OCI-LY3 (cell line): ENCODE results near the gene KCTD2.

Source experiments
- H2AFZ ChIP-seq: fragments of 200-600, 300-600 bp; shearing (Covaris generic); 2 replicates; pipeline ENCODE4 v1.6.0; 2014; ENCODE audit warnings: antibody characterized with exemption, low read depth, low read length
- H3K27ac ChIP-seq: fragments of 200-600, 300-600 bp; sonication (generic); 2 replicates; pipeline ENCODE4 v1.5.1; 2014; ENCODE audit warnings: mild to moderate bottlenecking, low read length, moderate library complexity, mixed read lengths
- H3K27me3 ChIP-seq: fragments of 200-600, 300-600 bp; sonication (generic); 2 replicates; pipeline ENCODE4 v1.6.1; 2014; ENCODE audit warnings: low read depth, low read length, mixed read lengths
- H3K36me3 ChIP-seq: fragments of 200-600, 300-600 bp; sonication (generic); replicated peaks from 2 replicates; pipeline ENCODE3; 2014; ENCODE audit warnings: low read depth, low read length, mixed read lengths
- H3K4me1 ChIP-seq: fragments of 300-600, 200-600 bp; sonication (generic); 2 replicates; pipeline ENCODE4 v1.6.1; 2014; ENCODE audit warnings: low read length, mixed read lengths
- H3K4me2 ChIP-seq: fragments of 200-600, 300-600 bp; sonication (generic); 2 replicates; pipeline ENCODE4 v1.6.1; 2014; ENCODE audit warnings: low read length, mixed read lengths
- H3K4me3 ChIP-seq: fragments of 300-600, 200-600 bp; sonication (generic); 2 replicates; pipeline ENCODE4 v1.5.1; 2014; ENCODE audit warnings: antibody characterized with exemption, mild to moderate bottlenecking, low read length, moderate library complexity
- H3K79me2 ChIP-seq: fragments of 300-600, 200-600 bp; shearing (Covaris generic); 2 replicates; pipeline ENCODE4 v1.6.1; 2014; ENCODE audit warnings: mild to moderate bottlenecking, low read length, mixed read lengths
- H3K9ac ChIP-seq: fragments of 300-600, 200-600 bp; shearing (Covaris generic); 2 replicates; pipeline ENCODE4 v1.6.0; 2014; ENCODE audit warnings: mild to moderate bottlenecking, low read length, moderate library complexity
- H3K9me3 ChIP-seq: fragments of 200-600, 300-600 bp; shearing (Covaris generic); 2 replicates; pipeline ENCODE4 v1.6.1; 2014; ENCODE audit warnings: low read length, mixed read lengths; ENCODE audit not compliant: insufficient read depth
- H4K20me1 ChIP-seq: fragments of 200-600, 300-600 bp; sonication (generic); 2 replicates; pipeline ENCODE4 v1.6.1; 2016; ENCODE audit warnings: low read length, mixed read lengths; ENCODE audit not compliant: insufficient read depth
- EZH2phosphoT487 ChIP-seq: fragments of 200-600 bp; shearing (Covaris generic); IDR thresholded peaks from 2 replicates; pipeline ENCODE4 v1.6.1; 2018; ENCODE audit warnings: antibody characterized with exemption, mixed run types, low read depth
- TF ChIP-seq, protein P1 (sequence below): fragments of 200-600, 300-600 bp; sonication (generic); IDR thresholded peaks from 2 replicates; pipeline ENCODE4 v1.5.1; 2014; ENCODE audit warnings: antibody characterized with exemption, low read length, low read depth

KCTD2 gene

GRCh38 chr17:75113798-75114551, 67.0 kb downstream of the KCTD2 start:
- peaks cover 40% of the 10 kb centered on the region for H3K4me1 ChIP-seq
- TF ChIP-seq EZH2phosphoT487 = no peak
- TF ChIP-seq, protein P1, sequence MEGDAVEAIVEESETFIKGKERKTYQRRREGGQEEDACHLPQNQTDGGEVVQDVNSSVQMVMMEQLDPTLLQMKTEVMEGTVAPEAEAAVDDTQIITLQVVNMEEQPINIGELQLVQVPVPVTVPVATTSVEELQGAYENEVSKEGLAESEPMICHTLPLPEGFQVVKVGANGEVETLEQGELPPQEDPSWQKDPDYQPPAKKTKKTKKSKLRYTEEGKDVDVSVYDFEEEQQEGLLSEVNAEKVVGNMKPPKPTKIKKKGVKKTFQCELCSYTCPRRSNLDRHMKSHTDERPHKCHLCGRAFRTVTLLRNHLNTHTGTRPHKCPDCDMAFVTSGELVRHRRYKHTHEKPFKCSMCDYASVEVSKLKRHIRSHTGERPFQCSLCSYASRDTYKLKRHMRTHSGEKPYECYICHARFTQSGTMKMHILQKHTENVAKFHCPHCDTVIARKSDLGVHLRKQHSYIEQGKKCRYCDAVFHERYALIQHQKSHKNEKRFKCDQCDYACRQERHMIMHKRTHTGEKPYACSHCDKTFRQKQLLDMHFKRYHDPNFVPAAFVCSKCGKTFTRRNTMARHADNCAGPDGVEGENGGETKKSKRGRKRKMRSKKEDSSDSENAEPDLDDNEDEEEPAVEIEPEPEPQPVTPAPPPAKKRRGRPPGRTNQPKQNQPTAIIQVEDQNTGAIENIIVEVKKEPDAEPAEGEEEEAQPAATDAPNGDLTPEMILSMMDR = peak; percentile 88
- no peaks in the 10 kb centered on the region for H3K27me3 ChIP-seq
- peaks cover 22% of the 10 kb centered on the region for H3K36me3 ChIP-seq
- H3K4me3 ChIP-seq = peak overlapping the region; percentile 73
- no peaks in the 10 kb centered on the region for H3K9me3 ChIP-seq
- H2AFZ ChIP-seq = peak overlapping the region; percentile 70; the same call in 1 of the 2 replicates
- peak overlapping the region; percentile 88 for H3K4me2 ChIP-seq
- no peaks in the 10 kb centered on the region for H4K20me1 ChIP-seq
- peak overlapping the region; percentile 82 for H3K27ac ChIP-seq
- peak overlapping the region; percentile 80 for H3K9ac ChIP-seq
- peaks cover 5% of the 10 kb centered on the region; the same call in 1 of the 2 replicates for H3K79me2 ChIP-seq

GRCh38 chr17:75114552-75115314, 67.7 kb downstream of the KCTD2 start:
- no peaks in the 10 kb centered on the region for H4K20me1 ChIP-seq
- peak overlapping the region; percentile 70; the same call in 1 of the 2 replicates for H2AFZ ChIP-seq
- H3K9me3 ChIP-seq = no peaks in the 10 kb centered on the region
- H3K4me2 ChIP-seq = peak overlapping the region; percentile 88
- peak overlapping the region; percentile 73 for H3K4me3 ChIP-seq
- peak overlapping the region; percentile 82 for H3K27ac ChIP-seq
- peak overlapping the region; percentile 80 for H3K9ac ChIP-seq
- H3K79me2 ChIP-seq = peaks cover 5% of the 10 kb centered on the region; the same call in 1 of the 2 replicates
- peaks cover 35% of the 10 kb centered on the region for H3K4me1 ChIP-seq
- TF ChIP-seq, protein P1 = no peak
- no peak for TF ChIP-seq EZH2phosphoT487
- H3K36me3 ChIP-seq = peaks cover 22% of the 10 kb centered on the region
- H3K27me3 ChIP-seq = no peaks in the 10 kb centered on the region
